ENCODE results near the gene DYNC2I2.
A peak's percentile ranks its signal among the peaks of the same experiment; 100 is the strongest.

DYNC2I2 gene

GRCh38 chr9:128687453-128687852 is 30.8 kb upstream of the DYNC2I2 start:
- H3K79me2 ChIP-seq (ENCODE audit: control insufficient read depth, low read length) = peaks cover 92% of the 10 kb centered on the region
- no peaks in the 10 kb centered on the region for H3K27me3 ChIP-seq (ENCODE audit: control insufficient read depth, low read length)
- H3F3A ChIP-seq (ENCODE audit: control insufficient read depth, insufficient read depth) = peaks cover 43% of the 10 kb centered on the region
- peak overlapping the region; percentile 93 for H3K4me3 ChIP-seq (ENCODE audit: low read length)
- peak overlapping the region; percentile 87 for H3K4me2 ChIP-seq (ENCODE audit: low read length)
- H3K9me3 ChIP-seq (ENCODE audit: control insufficient read depth, insufficient read depth, low read length) = no peaks in the 10 kb centered on the region
- H3K27ac ChIP-seq (ENCODE audit: low read depth, low read length) = peak overlapping the region; percentile 75; the same call in 1 of the 2 replicates
- peaks cover 72% of the 10 kb centered on the region for H3K36me3 ChIP-seq (ENCODE audit: control insufficient read depth, low read length)
- H4K20me1 ChIP-seq (ENCODE audit: control insufficient read depth, insufficient read depth, low read depth, low read length) = peaks cover 29% of the 10 kb centered on the region
- no peaks in the 10 kb centered on the region for H3K9me2 ChIP-seq (replicated peaks; ENCODE audit: control insufficient read depth, low read length)
- peaks cover 57% of the 10 kb centered on the region for H3K4me1 ChIP-seq (ENCODE audit: control insufficient read depth, low read length)
- no peak for TF ChIP-seq EZH2phosphoT487 (IDR thresholded peaks at IDR 0.05; ENCODE audit: borderline replicate concordance, low read length)

GRCh38 chr9:128685636-128686489 is 29.2 kb upstream of the DYNC2I2 start:
- Histone ChIP-seq H3K27ac (ENCODE audit: low read depth, low read length) (peak overlapping the region; percentile 98), H3K79me2 (ENCODE audit: control insufficient read depth, low read length) (peaks cover 92% of the 10 kb centered on the region), H3K36me3 (ENCODE audit: control insufficient read depth, low read length) (peaks cover 63% of the 10 kb centered on the region), H3K27me3 (ENCODE audit: control insufficient read depth, low read length) (no peaks in the 10 kb centered on the region), H3K9me3 (ENCODE audit: control insufficient read depth, insufficient read depth, low read length) (no peaks in the 10 kb centered on the region), H3K4me1 (ENCODE audit: control insufficient read depth, low read length) (peaks cover 61% of the 10 kb centered on the region), H3K4me3 (ENCODE audit: low read length) (peak overlapping the region; percentile 93), H3K9me2 (replicated peaks; ENCODE audit: control insufficient read depth, low read length) (no peaks in the 10 kb centered on the region), H3F3A (ENCODE audit: control insufficient read depth, insufficient read depth) (peaks cover 29% of the 10 kb centered on the region), H4K20me1 (ENCODE audit: control insufficient read depth, insufficient read depth, low read depth, low read length) (peaks cover 16% of the 10 kb centered on the region), H3K4me2 (ENCODE audit: low read length) (peak overlapping the region; percentile 87)
- no peak for TF ChIP-seq CTCF (IDR thresholded peaks at IDR 0.05; ENCODE audit: low read depth, low read length, poor library complexity, severe bottlenecking)
- no peak for TF ChIP-seq EZH2phosphoT487 (IDR thresholded peaks at IDR 0.05; ENCODE audit: borderline replicate concordance, low read length)

- H3K4me2 ChIP-seq (ENCODE audit: low read length) = peak overlapping the region; percentile 87
- TF ChIP-seq CTCF (IDR thresholded peaks at IDR 0.05; ENCODE audit: low read depth, low read length, poor library complexity, severe bottlenecking) = no peak
- no peaks in the 10 kb centered on the region for H3K27me3 ChIP-seq (ENCODE audit: control insufficient read depth, low read length)
- peaks cover 8% of the 10 kb centered on the region; the same call in 1 of the 2 replicates for H4K20me1 ChIP-seq (ENCODE audit: control insufficient read depth, insufficient read depth, low read depth, low read length)
- peak overlapping the region; percentile 98 for H3K27ac ChIP-seq (ENCODE audit: low read depth, low read length)
- peak overlapping the region; percentile 93 for H3K4me3 ChIP-seq (ENCODE audit: low read length)
- H3F3A ChIP-seq (ENCODE audit: control insufficient read depth, insufficient read depth) = peaks cover 22% of the 10 kb centered on the region
- no peaks in the 10 kb centered on the region for H3K9me2 ChIP-seq (replicated peaks; ENCODE audit: control insufficient read depth, low read length)
- H3K4me1 ChIP-seq (ENCODE audit: control insufficient read depth, low read length) = peaks cover 56% of the 10 kb centered on the region
- H3K36me3 ChIP-seq (ENCODE audit: control insufficient read depth, low read length) = peaks cover 53% of the 10 kb centered on the region
- no peaks in the 10 kb centered on the region for H3K9me3 ChIP-seq (ENCODE audit: control insufficient read depth, insufficient read depth, low read length)
- H3K79me2 ChIP-seq (ENCODE audit: control insufficient read depth, low read length) = peaks cover 86% of the 10 kb centered on the region
These were observed 27.9 kb upstream of the DYNC2I2 start for GRCh38 chr9:128684325-128685199.

Data from DOHH2 (cell line).